LNCaP clone FGC (cell line): ENCODE data around the gene BCAS3.

Experiments used
- DNase-seq: peaks from one replicate; pipeline ENCODE4 v3.0.0-alpha.2; 2011; ENCODE audit warnings: low read depth
- H3K4me3 ChIP-seq: 2 replicates; pipeline ENCODE4 v1.5.1; 2011; ENCODE audit warnings: mild to moderate bottlenecking, low read depth, low read length, control low read depth
- TF ChIP-seq, protein P1 (sequence below): IDR thresholded peaks from 2 replicates; pipeline ENCODE4 v1.5.1; 2012; ENCODE audit warnings: mild to moderate bottlenecking; ENCODE audit not compliant: control insufficient read depth, insufficient read depth; ENCODE audit errors: extremely low read depth

The BCAS3 gene

DNA sequence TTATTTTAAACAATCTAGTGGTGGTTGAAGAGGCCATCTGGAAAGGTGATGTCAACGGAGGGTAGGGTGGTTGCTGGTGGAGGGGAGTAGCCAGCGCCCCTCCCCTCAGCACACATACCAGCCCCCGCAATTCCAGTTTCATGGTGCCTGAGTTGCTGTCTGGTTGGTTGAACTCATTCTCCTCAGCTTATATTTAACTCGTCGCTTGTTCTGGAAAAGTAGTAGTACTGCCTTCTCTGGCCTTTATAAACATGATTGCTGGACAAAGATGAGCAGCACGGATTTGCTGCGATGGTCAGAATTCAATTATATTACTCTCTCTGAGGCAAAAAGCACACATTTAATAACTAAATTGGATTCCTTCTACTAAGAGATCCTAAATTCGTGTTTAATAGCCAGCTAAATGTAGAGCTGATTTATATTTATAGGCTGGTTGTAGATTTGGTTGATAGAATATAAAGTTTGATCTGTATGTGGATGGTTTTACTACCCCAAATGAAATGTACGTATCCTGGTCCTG, 484.0 kb downstream of the BCAS3 start:
- H3K4me3 ChIP-seq = no peak overlapping the region
- TF ChIP-seq, protein P1, sequence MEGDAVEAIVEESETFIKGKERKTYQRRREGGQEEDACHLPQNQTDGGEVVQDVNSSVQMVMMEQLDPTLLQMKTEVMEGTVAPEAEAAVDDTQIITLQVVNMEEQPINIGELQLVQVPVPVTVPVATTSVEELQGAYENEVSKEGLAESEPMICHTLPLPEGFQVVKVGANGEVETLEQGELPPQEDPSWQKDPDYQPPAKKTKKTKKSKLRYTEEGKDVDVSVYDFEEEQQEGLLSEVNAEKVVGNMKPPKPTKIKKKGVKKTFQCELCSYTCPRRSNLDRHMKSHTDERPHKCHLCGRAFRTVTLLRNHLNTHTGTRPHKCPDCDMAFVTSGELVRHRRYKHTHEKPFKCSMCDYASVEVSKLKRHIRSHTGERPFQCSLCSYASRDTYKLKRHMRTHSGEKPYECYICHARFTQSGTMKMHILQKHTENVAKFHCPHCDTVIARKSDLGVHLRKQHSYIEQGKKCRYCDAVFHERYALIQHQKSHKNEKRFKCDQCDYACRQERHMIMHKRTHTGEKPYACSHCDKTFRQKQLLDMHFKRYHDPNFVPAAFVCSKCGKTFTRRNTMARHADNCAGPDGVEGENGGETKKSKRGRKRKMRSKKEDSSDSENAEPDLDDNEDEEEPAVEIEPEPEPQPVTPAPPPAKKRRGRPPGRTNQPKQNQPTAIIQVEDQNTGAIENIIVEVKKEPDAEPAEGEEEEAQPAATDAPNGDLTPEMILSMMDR = no peak
- DNase-seq = no peak

DNA sequence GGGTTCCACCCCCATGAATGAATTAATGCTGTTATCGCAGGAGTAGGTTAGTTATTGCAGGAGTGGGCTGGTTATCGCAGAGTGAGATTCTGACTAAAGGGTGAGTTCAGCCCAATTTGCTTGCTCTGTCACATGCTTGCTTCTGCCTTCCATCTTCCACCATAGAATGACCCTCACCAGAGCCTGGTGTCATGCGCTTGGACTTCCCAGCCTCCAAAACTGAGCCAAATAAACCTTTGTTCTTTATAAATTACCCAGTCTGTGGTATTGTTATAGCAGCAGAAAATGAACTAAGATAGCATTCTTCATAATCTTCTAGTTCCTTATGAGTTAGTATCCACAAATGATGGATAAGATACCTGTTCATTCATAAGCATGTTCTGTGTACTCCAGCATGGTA, 486.9 kb downstream of the BCAS3 start:
- TF ChIP-seq, protein P1 = no peak
- no peak for DNase-seq
- no peak overlapping the region for H3K4me3 ChIP-seq

DNA sequence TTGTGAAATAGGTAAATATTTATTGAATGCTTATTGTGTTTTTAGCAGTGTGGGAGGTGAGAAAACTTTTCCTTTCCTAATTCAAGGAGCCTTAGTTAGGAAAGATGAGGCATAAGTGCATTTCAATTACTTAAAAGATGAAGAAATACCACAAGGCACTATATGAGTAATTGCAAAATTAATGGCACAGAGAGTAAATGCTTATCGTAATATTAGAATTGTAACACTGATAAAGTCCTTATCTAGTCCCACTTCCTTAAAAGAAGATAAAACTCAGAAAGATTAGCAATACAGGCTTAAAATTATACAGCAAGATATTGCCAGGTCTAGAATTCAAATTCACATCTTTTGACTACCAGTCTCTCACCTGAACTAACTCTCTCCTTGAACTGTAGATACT, 489.4 kb downstream of the BCAS3 start:
- TF ChIP-seq, protein P1 = no peak
- no peak for DNase-seq

DNA sequence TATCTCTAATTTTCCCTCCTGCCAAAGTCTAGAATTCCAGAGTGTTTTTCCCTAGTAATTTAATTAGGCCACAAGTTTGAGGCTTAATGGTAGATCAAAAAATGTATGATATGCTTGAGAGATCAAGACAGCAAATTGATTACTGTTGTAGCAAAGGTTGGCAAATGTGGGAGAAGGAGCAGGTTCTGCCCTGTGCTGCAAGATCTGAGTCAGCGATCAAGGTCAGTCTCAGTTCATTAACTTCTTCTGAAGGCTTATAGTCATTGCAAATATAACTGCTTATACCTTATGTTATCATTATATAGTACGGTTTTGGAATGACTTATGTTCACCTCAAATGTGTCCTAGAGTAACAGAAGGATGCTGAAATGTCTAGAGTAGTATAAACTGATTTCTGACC, 490.9 kb downstream of the BCAS3 start:
- TF ChIP-seq, protein P1 = no peak
- DNase-seq = no peak

More for the DNA sequence above, 489.4 kb downstream of the BCAS3 start:
- no peak overlapping the region for H3K4me3 ChIP-seq

DNA sequence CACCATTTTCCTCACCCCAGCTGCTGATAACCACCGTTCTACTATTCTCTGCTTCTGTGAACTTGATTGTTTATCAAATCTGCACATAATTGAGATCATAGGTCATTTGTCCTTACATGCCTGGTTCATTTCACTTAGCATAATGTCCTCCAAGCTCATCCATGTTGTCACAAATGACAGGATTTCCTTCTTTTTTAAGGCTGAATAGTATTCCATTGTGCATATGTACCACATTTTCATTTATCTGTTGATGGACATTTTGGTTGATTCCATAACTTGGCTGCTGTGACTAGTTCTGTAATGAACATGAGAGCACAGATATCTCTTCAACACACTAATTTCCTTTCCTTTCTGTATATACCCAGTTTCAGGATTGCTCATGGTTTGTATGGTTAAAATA, 496.7 kb downstream of the BCAS3 start:
- TF ChIP-seq, protein P1 = no peak
- no peak for DNase-seq
- no peak overlapping the region for H3K4me3 ChIP-seq

More for the DNA sequence above, 490.9 kb downstream of the BCAS3 start:
- H3K4me3 ChIP-seq = no peak overlapping the region

DNA sequence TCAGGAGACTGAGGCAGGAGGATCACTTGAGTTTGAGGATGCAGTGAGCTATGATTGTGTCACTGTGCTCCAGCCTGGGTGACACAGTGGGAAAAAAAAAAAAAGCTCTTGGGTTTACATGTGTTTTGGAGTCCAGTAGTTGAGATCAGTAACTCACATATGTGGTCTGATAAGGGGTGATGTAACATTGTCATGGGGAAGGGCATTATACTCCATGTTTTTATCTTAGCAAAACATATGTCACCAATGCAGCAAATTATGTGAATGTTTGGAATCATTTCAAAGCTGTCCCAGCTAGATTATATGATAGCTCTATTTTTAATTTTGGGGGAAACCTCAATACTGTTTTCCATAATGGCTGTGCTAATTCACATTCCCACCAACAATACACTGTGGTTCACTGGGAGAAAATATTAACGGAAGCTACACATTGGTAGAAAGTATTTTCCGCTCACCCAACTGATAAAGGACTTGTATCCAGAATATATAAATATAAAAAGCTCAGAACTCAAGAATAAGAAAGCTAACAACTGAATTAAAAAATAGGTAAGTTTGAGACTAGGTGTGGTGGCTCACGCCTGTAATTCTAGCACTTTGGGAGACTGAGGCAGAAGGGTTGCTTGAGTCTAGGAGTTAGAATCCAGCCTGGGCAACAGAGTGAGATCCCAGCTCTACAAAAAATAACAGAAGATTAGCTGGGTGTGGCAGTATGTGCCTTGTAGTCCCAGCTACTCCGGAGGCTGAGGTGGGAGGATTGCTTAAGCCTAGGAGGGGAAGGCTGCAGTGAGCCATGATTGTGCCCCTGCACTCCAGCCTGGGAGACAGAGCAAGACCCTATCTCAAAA, 497.9 kb downstream of the BCAS3 start:
- DNase-seq = no peak
- TF ChIP-seq, protein P1 = no peak
- H3K4me3 ChIP-seq = no peak overlapping the region
